ENCODE results near the gene KIF25.

The KIF25 gene

DNA sequence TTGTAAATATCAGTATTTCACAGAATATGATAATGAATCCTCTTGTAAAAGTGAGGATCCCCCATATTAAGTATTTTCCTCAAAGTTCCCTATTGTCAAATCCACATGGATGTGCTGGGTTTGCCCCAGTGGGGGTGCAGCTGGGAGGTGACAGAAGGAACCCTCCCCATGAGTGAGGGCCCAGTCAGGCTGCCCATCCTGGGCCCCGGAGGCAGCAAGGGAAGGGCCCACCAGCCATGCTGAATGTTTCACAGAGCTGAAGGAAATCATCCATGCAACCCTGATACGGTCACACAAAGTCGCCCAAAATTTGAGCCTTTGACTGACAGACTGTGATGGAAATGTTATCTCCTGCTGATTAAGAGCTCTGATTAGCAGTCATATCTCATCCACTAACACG, 41.8 kb downstream of the KIF25 start:
- no peak for DNase-seq

DNA sequence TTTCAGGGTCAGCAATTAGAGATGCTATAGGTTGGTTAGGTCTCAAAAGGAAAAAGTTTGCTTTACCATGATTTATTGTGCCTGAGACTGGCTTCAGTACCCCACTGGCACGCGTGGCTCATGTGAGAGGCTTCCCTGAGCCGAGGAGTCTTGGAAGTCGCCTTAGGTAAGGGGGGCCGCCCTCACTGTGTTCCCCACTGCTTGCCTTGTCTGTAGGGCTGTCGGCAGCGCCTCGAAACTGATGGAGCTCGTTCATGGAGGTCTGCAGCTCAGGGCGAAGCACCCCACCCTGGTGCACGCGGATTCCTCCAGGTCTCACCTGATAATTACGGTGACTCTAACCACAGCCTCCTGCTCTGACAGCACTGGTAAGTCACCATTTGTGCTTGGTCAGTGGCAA, 42.4 kb downstream of the KIF25 start:
- DNase-seq = no peak

DNA sequence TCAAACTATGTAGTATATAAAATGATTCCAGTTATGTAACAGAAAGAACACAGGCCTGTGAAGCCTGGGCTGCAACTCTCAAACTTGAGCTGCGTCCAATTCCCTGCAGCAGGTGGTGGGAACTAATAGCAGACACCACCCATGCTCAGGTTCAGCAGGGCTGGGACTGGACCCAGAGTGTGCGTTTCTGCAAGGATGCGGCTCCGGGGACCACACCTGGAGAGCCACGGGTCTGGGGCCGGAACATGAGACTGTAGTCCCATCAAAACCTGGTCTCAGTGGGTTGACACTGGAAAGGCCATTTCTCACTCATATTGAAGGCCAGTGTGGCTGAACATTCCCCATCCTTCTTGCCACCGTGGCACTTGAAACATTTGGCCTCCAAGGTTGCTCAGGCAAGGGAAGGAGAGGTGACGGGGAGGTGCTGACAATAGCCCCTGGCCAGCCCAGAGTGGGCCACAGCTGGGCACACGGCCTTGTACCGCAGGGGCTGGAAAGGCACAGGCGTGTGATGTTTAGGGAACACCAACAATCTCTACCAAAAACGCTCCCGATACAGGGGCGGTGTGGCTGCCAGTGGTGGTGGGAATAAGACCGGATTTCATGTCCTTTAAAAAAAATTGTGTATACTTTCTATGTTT, 43.5 kb downstream of the KIF25 start:
- no peak for DNase-seq

DNA sequence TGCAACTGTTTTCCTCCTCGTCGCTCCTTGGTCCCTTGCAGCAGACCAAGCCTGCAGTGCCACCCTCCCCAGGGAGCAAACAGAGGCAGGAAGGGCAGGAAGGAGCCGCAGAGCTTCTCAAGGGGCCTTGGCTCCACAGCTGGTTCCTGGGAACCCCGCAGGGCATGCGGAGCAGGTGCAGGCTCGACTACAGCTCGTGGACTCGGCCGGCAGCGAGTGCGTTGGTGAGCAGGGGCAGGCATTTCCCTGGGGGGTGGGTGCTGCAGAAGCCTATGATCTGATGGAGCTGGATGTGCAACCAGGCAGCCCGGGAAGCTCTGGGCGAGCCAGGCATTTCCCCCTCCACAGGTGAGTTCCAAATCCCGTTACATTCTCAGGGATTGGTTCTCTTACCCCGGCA, 44.5 kb downstream of the KIF25 start:
- DNase-seq = no peak

DNA sequence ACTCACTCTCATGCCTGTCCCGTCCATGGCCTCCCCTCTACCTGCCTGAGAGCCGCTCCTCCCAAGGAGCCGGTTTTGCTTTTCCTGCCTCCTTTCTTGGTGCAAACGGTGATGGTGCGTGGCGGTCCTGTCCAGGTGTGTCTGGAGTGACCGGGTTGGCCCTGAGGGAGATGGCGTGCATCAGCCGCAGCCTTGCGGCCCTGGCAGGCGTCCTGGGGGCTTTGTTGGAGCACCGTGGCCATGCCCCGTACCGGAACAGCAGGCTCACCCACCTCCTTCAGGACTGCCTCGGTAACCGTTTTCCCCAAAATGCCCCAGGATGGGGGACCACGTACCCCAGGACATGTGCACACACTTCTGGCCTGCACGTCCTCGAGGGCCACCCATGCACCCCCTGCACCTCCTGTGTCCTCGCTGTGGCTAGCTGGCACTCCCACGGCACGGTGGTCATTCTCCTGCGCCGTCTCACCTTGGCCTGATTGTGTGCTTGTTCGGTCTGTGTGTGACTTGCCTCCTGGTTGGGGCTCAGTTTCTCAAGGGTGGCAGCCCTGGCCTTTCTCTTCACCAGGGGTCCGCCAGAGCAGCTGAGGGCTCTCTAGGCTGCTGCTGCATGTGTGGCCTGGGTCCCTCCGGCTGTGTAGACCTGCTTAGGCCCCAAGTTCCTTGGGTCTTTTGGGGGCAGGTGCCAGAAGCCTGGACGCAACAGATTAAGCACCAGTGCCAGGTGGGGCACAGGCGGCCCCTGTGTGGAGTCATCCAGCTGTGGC, 45.1 kb downstream of the KIF25 start:
- DNase-seq = no peak

DNA sequence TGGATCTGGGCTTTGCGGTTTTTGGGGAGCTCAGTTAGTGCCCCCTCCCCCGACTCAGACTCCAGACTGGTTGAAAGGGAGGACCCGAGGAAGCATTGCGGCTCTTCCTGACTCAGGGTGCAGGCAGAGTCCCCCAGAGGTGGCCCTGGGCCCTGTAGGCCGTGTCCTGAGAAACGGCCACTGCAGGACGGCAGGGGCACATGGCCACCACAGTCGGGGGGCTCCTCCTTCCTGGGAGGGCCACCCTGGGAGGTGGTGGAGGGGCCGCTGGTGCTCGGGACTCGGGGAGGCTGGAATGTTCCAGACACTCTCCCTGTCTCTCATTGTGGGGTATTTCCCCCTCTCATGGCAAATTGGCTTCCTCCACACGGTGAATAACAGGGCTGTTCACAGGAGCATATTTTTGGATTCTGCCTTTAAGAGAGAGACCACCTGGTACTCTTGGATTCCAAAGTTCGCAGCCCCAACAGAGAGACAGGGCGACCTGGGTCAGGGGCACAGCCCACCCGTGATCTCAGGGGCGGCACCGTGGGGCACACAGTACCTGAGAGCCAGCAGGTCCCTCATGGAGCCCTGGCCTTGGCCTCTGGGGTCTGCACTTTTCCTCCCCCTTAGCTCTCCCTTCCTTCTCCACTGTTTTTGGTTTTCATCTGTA, 45.8 kb downstream of the KIF25 start:
- DNase-seq = no peak

DNA sequence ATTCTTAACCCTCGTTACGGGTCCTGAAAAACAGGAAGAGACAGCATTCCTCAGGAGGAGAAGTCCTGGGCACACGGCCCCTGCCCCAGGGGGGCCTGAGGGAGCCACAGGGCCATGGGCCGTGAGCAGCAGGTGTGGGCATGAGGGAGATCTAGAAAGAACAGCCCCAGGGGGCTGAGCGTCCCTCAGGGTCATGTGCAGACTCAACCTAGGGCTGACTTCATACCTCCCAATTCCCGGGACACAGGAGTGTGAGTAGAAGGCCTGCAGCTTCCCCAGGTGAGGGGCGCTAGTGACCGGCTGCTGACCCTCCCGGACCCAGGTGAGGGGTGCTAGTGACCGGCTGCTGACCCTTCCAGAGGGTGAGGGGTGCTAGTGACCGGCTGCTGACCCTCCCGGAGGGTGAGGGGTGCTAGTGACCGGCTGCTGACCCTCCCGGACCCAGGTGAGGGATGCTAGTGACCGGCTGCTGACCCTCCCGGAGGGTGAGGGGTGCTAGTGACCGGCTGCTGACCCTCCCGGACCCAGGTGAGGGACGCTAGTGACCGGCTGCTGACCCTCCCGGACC, 46.5 kb downstream of the KIF25 start:
- no peak for DNase-seq

DNA sequence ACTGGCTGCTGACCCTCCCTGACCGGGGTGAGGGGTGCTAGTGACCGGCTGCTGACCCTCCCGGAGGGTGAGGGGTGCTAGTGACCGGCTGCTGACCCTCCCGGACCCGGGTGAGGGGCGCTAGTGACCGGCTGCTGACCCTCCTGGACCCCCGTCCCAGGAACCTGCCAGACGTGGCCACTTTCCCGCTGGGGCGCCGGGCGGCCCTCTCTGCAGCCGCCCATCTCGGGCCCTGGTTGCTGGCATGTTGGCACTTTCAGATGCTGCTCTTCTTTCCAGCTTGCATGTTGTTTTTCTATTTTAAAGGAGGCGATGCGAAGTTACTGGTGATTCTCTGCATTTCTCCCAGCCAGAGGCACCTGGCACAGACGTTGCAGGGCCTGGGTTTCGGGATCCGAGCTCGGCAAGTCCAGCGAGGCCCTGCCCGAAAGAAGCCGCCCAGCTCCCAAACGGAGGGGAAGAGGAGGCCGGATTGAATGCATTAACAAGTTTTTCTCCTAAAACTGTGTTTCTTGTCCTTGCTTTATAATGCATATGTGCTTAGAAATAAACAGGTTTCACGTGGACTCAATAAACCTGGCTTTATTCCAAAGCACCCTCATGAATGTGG, 47.2 kb downstream of the KIF25 start:
- DNase-seq = no peak

DNA sequence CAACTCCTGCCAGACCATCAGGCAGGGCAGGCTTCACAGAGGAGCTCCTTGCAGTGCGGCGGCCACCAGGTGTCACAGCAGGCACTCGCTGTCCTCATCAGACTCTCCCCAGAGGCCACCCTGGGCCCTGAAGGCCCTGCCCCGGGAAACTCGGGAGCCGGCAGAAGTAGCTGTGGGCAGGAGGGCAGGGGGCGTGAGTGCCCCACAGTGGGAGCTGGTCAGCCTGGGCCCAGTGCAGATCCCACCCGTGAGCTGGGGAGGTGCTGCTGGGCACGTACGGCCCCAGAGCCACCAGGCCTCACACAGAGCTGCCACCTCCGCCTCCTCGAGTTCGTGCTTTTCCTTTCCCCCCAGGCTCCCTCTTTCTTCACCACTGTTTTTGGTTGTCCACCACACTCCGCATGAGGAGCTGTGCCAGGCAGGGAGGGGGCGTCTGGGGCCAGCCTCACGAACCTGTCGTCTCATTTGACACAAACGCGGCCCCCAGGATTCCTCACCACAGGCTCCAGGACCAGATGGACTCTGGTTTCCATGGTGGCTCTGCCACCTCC, 47.7 kb downstream of the KIF25 start:
- no peak for DNase-seq

DNA sequence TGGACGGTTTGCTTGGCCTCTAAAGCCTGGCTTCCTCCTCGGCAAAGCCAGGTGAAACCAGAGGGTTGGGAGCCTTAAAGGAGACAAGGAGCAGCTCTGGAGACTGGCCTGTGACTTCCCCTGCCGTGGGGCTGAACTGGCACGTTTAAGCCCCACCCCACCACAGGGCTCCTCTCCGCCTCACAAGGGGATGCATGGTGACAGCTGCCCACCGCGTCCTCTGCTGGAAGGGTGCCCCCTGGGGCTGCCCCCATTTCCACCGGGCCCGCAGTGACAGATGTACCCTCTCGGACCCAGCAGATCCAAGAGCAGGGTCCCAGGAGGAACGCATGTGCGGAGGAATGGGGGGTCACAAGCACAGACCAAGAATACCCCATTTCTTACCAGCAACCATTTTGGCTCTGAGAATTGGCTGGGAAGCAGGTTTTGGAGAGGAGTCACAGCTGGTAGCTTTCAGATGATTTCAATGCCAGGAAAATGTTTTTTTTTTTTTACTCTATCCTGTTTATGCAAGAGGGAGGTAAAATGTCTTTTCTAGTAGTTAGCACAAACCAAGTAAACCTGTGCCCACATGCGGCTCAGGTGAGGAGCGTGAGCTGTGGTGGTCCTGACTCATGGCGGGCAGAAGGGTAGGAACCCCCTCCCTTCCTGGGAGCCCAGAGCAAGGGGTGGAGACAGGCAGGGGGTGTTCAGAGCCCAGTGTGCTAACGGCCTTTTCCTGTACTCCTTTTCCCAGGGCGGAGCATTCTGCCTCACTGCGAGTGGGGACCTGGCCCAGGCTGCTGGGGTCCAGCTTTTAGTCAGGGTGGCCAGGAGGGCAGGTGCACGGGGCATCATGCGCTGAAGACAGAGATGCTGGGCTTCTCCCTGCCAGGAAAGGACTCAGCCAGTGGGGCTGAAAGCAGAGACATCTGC, 48.5 kb downstream of the KIF25 start:
- DNase-seq = no peak

DNA sequence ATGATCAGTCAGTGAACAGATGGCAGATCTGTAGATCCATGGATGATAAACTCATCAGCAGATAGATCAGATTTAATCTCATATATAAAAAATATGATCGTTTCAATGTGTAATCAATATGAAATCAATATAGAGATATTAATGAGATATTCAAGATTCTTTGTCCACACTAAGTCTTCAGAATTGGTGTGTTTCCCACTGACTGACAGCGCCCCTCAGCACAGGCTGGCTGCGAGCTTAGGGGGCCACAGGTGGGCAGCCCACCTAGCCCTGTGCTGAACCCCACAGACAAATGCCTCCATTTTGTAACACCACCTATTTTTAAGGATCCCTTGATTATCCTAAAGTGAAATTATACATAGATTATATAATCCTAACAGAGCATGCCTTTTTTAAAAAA, 49.2 kb downstream of the KIF25 start:
- no peak for DNase-seq

DNA sequence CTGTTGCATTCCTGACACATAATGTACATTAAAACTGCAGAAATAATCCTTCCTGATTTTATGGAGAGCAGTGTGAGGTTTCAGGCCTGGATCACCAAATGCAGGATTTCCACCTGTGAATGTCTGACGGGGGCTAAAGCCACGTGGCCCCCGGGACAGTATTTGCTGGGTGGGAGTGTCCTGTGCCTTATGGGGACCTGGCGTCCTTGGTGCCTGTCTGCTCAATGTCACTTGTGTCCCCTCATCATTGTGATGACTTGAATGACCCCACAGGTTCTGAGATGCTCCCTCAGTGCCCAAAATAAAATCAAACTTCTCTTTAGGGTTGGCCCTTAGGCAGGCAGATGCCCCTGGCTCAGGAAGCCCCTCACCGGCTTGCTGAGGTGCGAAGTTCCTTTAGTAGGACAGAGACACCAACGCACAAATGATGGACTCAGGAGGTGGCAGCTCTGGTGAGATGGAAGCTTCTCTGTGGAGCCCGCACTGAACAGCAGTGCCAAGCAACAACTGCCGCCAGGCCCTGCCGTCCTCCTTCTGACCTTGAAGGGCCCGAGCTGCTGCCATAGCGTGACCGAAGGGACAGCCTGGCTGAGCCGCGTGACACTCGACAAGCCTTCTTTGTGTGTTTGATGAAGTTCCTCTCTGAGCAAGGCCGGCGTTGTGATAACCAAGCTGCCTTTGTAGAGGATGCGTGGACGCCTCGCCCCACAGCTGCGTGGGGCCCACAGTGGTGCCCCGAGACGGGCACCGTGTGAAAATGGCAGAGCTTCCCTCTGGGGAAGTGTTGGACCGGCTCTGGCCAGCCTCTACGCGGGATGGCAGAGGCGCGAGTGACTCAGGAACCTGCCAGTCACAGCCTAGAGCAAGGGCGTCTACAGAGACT, 50.6 kb downstream of the KIF25 start:
- no peak for DNase-seq

DNA sequence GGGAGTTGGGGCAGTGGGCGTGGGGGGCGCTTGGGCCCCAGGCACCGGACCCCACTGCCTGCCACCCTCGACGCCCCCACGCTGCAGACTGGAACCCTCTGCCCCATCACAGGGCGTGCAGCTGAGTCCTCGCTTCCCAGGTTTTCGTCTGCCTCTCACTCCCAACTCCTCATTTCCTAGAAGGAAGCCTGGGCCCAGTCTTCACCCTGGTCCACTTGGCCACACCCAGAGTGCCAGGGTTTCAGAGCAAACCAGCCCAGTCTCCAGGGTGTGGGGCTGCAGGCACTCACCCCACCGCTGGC, 51.2 kb downstream of the KIF25 start:
- no peak for DNase-seq

DNA sequence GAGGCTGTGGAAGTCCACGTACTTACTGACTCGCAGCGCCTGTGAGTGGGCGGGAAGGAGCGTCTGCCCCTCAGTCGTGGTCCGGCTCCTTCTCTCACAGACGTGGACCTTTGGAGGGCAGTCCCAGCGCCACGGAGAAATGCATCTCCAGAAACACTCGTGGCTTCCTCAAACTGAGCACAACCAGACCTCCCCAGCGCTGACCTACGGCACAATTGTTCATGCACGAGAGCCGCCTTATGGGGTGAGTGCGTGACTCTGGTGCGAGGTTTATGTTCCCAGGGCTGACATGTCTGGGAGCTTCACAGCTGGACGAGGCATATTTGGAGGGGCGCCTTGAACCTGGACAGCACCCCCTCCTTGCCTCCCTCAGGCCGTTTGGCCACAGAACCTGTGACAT, 51.8 kb downstream of the KIF25 start:
- no peak for DNase-seq

DNA sequence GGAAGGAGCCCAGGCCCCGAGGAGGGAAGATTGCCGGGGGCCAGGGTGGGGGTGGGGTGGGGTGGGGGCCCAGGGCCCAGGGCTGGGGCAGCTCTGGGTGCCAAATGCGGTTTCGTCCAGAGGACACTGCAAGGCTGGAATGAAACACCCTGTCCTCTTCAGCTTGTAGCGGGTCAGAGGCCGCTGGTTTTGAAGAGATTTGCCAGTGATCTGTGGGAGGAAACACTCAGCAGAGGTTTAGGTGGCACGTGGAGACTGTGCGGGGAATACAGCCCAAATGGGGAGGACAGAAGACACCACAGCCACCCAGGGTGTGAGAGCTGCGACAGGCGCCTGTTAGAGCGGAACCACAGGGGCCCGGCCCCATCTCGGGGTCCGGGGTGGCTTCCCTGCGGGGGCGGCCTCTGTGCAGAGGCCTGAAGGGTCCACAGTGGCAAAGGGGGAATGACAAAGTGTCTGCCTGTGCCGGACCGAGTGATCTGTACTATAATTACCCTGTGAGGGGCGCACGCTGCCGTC, 52.3 kb downstream of the KIF25 start:
- DNase-seq = no peak

DNA sequence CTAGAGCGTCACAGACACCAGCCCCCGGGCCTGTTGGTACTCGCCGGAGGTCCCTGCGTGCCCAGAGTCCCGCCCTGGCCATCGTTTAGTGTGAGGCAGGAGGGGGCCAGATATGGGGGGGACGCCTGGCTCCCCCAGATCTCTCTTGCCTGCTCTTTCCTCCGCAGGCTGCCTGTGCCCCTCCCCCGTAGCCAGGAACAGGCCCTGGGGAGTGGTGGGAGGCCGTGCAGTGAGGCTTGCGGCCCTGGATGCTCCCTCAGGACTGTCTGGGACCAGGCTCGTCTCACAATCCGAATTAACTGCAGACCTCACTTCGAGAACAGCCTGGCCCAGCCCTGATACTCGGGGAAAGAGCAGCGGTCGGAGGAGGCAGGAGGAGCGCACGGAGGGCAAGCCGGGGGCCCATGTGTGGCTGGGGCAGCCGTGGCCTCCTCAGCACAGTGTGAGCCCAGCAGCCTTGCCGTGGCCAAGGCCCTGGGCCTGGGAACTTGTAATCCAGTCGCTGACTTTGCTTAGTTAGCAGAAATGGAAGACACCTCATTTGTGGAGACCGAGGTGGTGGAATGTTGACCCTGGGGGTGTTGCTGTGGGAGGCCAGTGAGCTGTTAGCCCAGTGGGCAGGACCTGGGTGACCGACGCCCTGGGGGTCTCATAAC, 52.9 kb downstream of the KIF25 start:
- DNase-seq = no peak

DNA sequence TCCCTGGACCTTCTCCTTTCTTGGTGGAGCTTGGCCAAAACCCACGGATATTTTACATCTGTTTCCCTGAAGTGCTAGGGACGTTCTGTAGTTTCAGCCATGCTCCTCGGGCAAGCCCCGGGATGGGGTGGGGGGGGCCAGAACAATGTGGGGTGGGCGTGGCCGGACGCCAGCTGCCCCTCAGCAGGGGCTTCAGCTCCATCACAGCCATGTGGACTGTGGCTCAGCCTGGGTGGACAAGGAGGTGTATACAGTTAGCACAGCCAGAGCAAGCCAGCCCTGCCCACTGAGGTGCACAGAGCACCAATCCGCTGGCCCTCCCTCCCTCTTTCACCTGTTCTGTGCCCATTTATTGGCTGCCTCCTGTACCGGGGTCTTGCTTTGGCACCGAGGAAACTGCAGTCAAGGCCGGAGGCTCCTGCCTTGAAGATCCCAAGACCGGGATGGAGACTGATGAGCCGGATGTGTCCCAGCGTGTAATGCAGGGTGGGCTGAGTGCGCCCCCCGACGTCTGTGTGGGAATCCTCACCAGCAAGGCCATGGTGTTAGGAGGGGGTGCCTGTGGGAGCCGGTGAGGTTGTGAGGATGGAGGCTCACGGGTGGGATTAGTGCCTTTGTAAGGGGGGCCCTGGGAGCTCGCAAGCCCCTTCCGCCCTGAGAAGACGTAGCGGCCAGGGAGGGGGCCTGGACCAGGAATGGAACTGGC, 53.6 kb downstream of the KIF25 start:
- DNase-seq = no peak

DNA sequence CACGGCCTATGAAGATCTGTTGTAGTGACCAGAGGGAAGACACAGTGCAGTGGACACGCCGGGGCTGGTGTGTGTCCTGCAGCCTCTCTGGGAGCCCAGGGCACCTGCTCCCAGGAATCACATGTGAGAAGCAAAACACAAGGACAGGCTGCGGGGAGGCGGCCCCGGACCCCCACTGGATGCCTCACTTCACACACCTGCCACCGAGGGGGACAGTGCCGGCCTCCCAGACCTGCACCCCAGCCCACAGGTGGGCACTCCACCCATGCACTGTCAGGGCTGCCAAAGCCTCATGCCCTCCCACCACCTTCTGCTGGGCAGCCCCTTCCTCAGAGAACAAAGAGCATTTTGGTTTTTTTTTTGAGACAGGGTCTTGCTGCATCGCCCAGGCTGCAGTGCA, 54.2 kb downstream of the KIF25 start:
- no peak for DNase-seq

DNA sequence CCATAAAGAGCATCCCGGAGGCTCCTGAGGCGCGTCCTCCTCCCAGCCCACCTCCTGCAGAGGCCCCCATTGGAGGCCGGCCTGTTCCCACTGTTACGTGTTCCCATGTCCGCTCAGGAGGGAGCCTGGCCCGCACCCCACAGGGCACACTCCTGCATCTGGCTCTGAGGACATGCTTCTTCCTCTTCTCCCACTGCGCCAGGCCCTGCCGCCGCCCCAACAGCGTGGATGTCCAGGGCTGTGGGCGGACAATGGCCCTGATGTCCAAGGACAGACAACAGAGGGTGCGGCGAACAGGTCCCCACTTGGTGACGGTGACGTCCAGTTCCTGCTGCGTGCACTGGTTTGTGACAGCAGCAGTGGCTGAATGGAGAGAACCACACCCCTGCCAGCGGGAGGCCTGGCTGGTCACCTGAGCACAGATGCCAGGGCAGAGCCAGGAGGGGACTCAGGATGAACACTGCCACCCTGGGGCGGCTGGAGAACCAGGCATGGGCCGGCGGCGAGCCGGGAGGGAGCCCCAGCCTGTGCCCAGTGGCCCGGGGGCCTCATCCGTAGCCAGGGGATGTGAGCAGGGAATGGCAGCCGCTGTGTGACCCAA, 54.9 kb downstream of the KIF25 start:
- DNase-seq = no peak
